Stimulated activated naive CD8-positive, alpha-beta T cell treated with anti-CD3 and anti-CD28 coated beads, Interleukin-15, Interleukin-2, amounts not matched to agents 100 ng/mL and 50 ng/mL, for 24 hours (primary cell): ENCODE measurements around the gene ABI3BP.

Experiments
- H3K27ac Mint-ChIP-seq: one replicate; pipeline ENCODE4 v1.8.0; 2021; ENCODE audit warnings: mild to moderate bottlenecking, mixed read lengths
- H3K27me3 Mint-ChIP-seq: one replicate; pipeline ENCODE4 v1.8.0; 2021; ENCODE audit warnings: mixed read lengths
- H3K36me3 Mint-ChIP-seq: one replicate; pipeline ENCODE4 v1.8.0; 2021; ENCODE audit warnings: low read depth, mixed read lengths
- H3K4me1 Mint-ChIP-seq: one replicate; pipeline ENCODE4 v1.8.0; 2021; ENCODE audit warnings: low read depth, mixed read lengths
- H3K4me3 Mint-ChIP-seq: one replicate; pipeline ENCODE4 v1.8.0; 2021; ENCODE audit warnings: mild to moderate bottlenecking, mixed read lengths
- H3K9me3 Mint-ChIP-seq: one replicate; pipeline ENCODE4 v1.8.0; 2021; ENCODE audit warnings: mixed read lengths

The ABI3BP gene

GRCh38 chr3:100825574-100825973 is 167.6 kb downstream of the ABI3BP start:
- Mint-ChIP-seq H3K9me3 (no peaks in the 10 kb centered on the region), H3K27ac (no peak overlapping the region), H3K4me3 (no peak overlapping the region), H3K4me1 (no peaks in the 10 kb centered on the region), H3K27me3 (peaks cover 28% of the 10 kb centered on the region), H3K36me3 (no peaks in the 10 kb centered on the region)

- no peaks in the 10 kb centered on the region for H3K36me3 Mint-ChIP-seq
- peaks cover 16% of the 10 kb centered on the region for H3K27me3 Mint-ChIP-seq
- H3K27ac Mint-ChIP-seq = no peak overlapping the region
- H3K9me3 Mint-ChIP-seq = no peaks in the 10 kb centered on the region
- H3K4me3 Mint-ChIP-seq = no peak overlapping the region
- no peaks in the 10 kb centered on the region for H3K4me1 Mint-ChIP-seq
Measured at GRCh38 chr3:100815583-100815982, 177.6 kb downstream of the ABI3BP start.

- H3K27ac Mint-ChIP-seq = no peak overlapping the region
- H3K4me3 Mint-ChIP-seq = no peak overlapping the region
- H3K27me3 Mint-ChIP-seq = peaks cover 20% of the 10 kb centered on the region
- H3K4me1 Mint-ChIP-seq = no peaks in the 10 kb centered on the region
- H3K36me3 Mint-ChIP-seq = no peaks in the 10 kb centered on the region
- H3K9me3 Mint-ChIP-seq = no peaks in the 10 kb centered on the region
Measured at GRCh38 chr3:100813828-100814227, 179.4 kb downstream of the ABI3BP start.

- Mint-ChIP-seq H3K36me3 (no peaks in the 10 kb centered on the region), H3K4me1 (no peaks in the 10 kb centered on the region), H3K27ac (no peak overlapping the region), H3K9me3 (no peaks in the 10 kb centered on the region), H3K27me3 (peaks cover 30% of the 10 kb centered on the region), H3K4me3 (no peak overlapping the region)
Measured at GRCh38 chr3:100811779-100812507, 181.3 kb downstream of the ABI3BP start.

- no peak overlapping the region for H3K4me3 Mint-ChIP-seq
- no peaks in the 10 kb centered on the region for H3K4me1 Mint-ChIP-seq
- peaks cover 30% of the 10 kb centered on the region for H3K27me3 Mint-ChIP-seq
- H3K36me3 Mint-ChIP-seq = no peaks in the 10 kb centered on the region
- no peaks in the 10 kb centered on the region for H3K9me3 Mint-ChIP-seq
- H3K27ac Mint-ChIP-seq = no peak overlapping the region
Measured at GRCh38 chr3:100810671-100811070, 182.6 kb downstream of the ABI3BP start.

- H3K36me3 Mint-ChIP-seq = no peaks in the 10 kb centered on the region
- H3K4me3 Mint-ChIP-seq = no peak overlapping the region
- no peaks in the 10 kb centered on the region for H3K9me3 Mint-ChIP-seq
- H3K27ac Mint-ChIP-seq = no peak overlapping the region
- peaks cover 19% of the 10 kb centered on the region for H3K27me3 Mint-ChIP-seq
- no peaks in the 10 kb centered on the region for H3K4me1 Mint-ChIP-seq
Measured at GRCh38 chr3:100804631-100805030, 188.6 kb downstream of the ABI3BP start.

GRCh38 chr3:100803711-100804110 is 189.5 kb downstream of the ABI3BP start:
- no peaks in the 10 kb centered on the region for H3K36me3 Mint-ChIP-seq

GRCh38 chr3:100802126-100802525 is 191.1 kb downstream of the ABI3BP start:
- no peaks in the 10 kb centered on the region for H3K9me3 Mint-ChIP-seq
- no peak overlapping the region for H3K27ac Mint-ChIP-seq
- H3K4me1 Mint-ChIP-seq = no peaks in the 10 kb centered on the region
- no peaks in the 10 kb centered on the region for H3K36me3 Mint-ChIP-seq
- H3K4me3 Mint-ChIP-seq = no peak overlapping the region
- H3K27me3 Mint-ChIP-seq = no peaks in the 10 kb centered on the region

More at GRCh38 chr3:100803711-100804110, 189.5 kb downstream of the ABI3BP start:
- no peak overlapping the region for H3K4me3 Mint-ChIP-seq
- no peak overlapping the region for H3K27ac Mint-ChIP-seq
- H3K27me3 Mint-ChIP-seq = peaks cover 10% of the 10 kb centered on the region
- H3K4me1 Mint-ChIP-seq = no peaks in the 10 kb centered on the region
- no peaks in the 10 kb centered on the region for H3K9me3 Mint-ChIP-seq

GRCh38 chr3:100798012-100798411 is 195.2 kb downstream of the ABI3BP start:
- Mint-ChIP-seq H3K27ac (no peak overlapping the region), H3K36me3 (no peaks in the 10 kb centered on the region), H3K4me1 (peaks cover 6% of the 10 kb centered on the region)

GRCh38 chr3:100796556-100796955 is 196.7 kb downstream of the ABI3BP start:
- Mint-ChIP-seq H3K9me3 (no peaks in the 10 kb centered on the region), H3K27me3 (no peaks in the 10 kb centered on the region), H3K27ac (no peak overlapping the region), H3K4me1 (peaks cover 6% of the 10 kb centered on the region), H3K36me3 (no peaks in the 10 kb centered on the region), H3K4me3 (no peak overlapping the region)

More at GRCh38 chr3:100798012-100798411, 195.2 kb downstream of the ABI3BP start:
- Mint-ChIP-seq H3K27me3 (no peaks in the 10 kb centered on the region), H3K4me3 (no peak overlapping the region), H3K9me3 (no peaks in the 10 kb centered on the region)

- Mint-ChIP-seq H3K27me3 (no peaks in the 10 kb centered on the region), H3K9me3 (peaks cover 10% of the 10 kb centered on the region), H3K36me3 (no peaks in the 10 kb centered on the region), H3K4me1 (no peaks in the 10 kb centered on the region), H3K4me3 (no peak overlapping the region), H3K27ac (no peak overlapping the region)
Measured at GRCh38 chr3:100789579-100789978, 203.6 kb downstream of the ABI3BP start.

GRCh38 chr3:100783619-100784018 is 209.6 kb downstream of the ABI3BP start:
- peaks cover 10% of the 10 kb centered on the region for H3K9me3 Mint-ChIP-seq
- H3K4me3 Mint-ChIP-seq = no peak overlapping the region
- H3K36me3 Mint-ChIP-seq = no peaks in the 10 kb centered on the region
- H3K27ac Mint-ChIP-seq = no peak overlapping the region
- H3K4me1 Mint-ChIP-seq = no peaks in the 10 kb centered on the region
- H3K27me3 Mint-ChIP-seq = no peaks in the 10 kb centered on the region

GRCh38 chr3:100782906-100783305 is 210.3 kb downstream of the ABI3BP start:
- Mint-ChIP-seq H3K4me3 (no peak overlapping the region), H3K36me3 (no peaks in the 10 kb centered on the region), H3K27me3 (no peaks in the 10 kb centered on the region), H3K27ac (no peak overlapping the region), H3K4me1 (no peaks in the 10 kb centered on the region), H3K9me3 (peaks cover 10% of the 10 kb centered on the region)

- Mint-ChIP-seq H3K4me3 (no peak overlapping the region), H3K27ac (no peak overlapping the region), H3K27me3 (no peaks in the 10 kb centered on the region), H3K9me3 (peaks cover 10% of the 10 kb centered on the region), H3K4me1 (no peaks in the 10 kb centered on the region), H3K36me3 (no peaks in the 10 kb centered on the region)
Measured at GRCh38 chr3:100782348-100782747, 210.9 kb downstream of the ABI3BP start.

GRCh38 chr3:100781301-100781700 is 211.9 kb downstream of the ABI3BP start:
- H3K27ac Mint-ChIP-seq = no peak overlapping the region

GRCh38 chr3:100780071-100780622 is 213.1 kb downstream of the ABI3BP start:
- Mint-ChIP-seq H3K4me3 (no peak overlapping the region), H3K27ac (no peak overlapping the region), H3K36me3 (no peaks in the 10 kb centered on the region), H3K9me3 (peaks cover 3% of the 10 kb centered on the region), H3K4me1 (no peaks in the 10 kb centered on the region), H3K27me3 (no peaks in the 10 kb centered on the region)

More at GRCh38 chr3:100781301-100781700, 211.9 kb downstream of the ABI3BP start:
- Mint-ChIP-seq H3K4me1 (no peaks in the 10 kb centered on the region), H3K9me3 (peaks cover 10% of the 10 kb centered on the region), H3K36me3 (no peaks in the 10 kb centered on the region), H3K27me3 (no peaks in the 10 kb centered on the region), H3K4me3 (no peak overlapping the region)
